NB4 (cell line): Measurements from ENCODE around the gene DLG1.

ENCODE experiments used
- CTCF ChIP-seq: IDR thresholded peaks from one replicate; pipeline ENCODE4 v1.5.1; 2012; ENCODE audit warnings: low read depth, low read length
- MAX ChIP-seq: IDR thresholded peaks from 2 replicates; pipeline ENCODE4 v1.6.1; 2011; ENCODE audit warnings: low read depth, low read length
- MYC ChIP-seq: IDR thresholded peaks from 2 replicates; pipeline ENCODE4 v1.6.1; 2011; ENCODE audit warnings: low read depth, low read length
- POLR2A ChIP-seq: IDR thresholded peaks from 2 replicates; pipeline ENCODE4 v1.6.1; 2011; ENCODE audit warnings: mild to moderate bottlenecking; ENCODE audit not compliant: insufficient read length; ENCODE audit errors: extremely low read depth

GRCh38 chr3:197011780-197012539, 286.5 kb downstream of the DLG1 start:
- TF ChIP-seq POLR2A = no peak
- no peak for TF ChIP-seq CTCF
- TF ChIP-seq MYC = no peak
- no peak for TF ChIP-seq MAX
